Measurements from ENCODE around the gene JAZF1. TPM values are rescaled to one million over a fixed set of nuclear protein-coding genes. Genes with fewer than 3 reads are reported as not detected.

The JAZF1 gene
- total RNA-seq, 2 donors from 2014 or later, result 9.3 to 37.4 TPM

GRCh38 chr7:28183627-28184026 is 3.0 kb upstream of the JAZF1 start:
- Histone ChIP-seq H3K9me3 (no peaks in the 10 kb centered on the region), H3K27me3 (replicated peaks; ENCODE audit: insufficient read depth) (no peaks in the 10 kb centered on the region), H3K36me3 (no peaks in the 10 kb centered on the region), H3K27ac (no peak overlapping the region), H3K4me1 (replicated peaks) (no peaks in the 10 kb centered on the region), H3K4me3 (no peak overlapping the region)
- 79% methylated on average over 5 of the region's 5 CpGs for WGBS
- TF ChIP-seq POLR2AphosphoS5 (IDR thresholded peaks at IDR 0.05) (no peak), CTCF (IDR thresholded peaks at IDR 0.05) (no peak), POLR2A (IDR thresholded peaks at IDR 0.05) (no peak)
- no peak for DNase-seq (ENCODE audit: low spot score)
- intact Hi-C loops (cut with DNase I), result loop anchor here (10.0 kb wide), 1 partner anchor 91 kb away; no protein-coding TSS in a partner anchor

- no peaks in the 10 kb centered on the region for H3K36me3 ChIP-seq
- no peaks in the 10 kb centered on the region for H3K9me3 ChIP-seq
- 52% methylated on average over 2 of the region's 2 CpGs for WGBS
- intact Hi-C loops (cut with DNase I), result loop anchor here (10.0 kb wide), 1 partner anchor 93 kb away; no protein-coding TSS in a partner anchor
- DNase-seq (ENCODE audit: low spot score), result no peak
- no peaks in the 10 kb centered on the region for H3K27me3 ChIP-seq (replicated peaks; ENCODE audit: insufficient read depth)
- TF ChIP-seq POLR2A (IDR thresholded peaks at IDR 0.05) (no peak), POLR2AphosphoS5 (IDR thresholded peaks at IDR 0.05) (no peak), CTCF (IDR thresholded peaks at IDR 0.05) (no peak)
- no peak overlapping the region for H3K4me3 ChIP-seq
- H3K27ac ChIP-seq, result no peak overlapping the region
- H3K4me1 ChIP-seq (replicated peaks), result no peaks in the 10 kb centered on the region
Observed at GRCh38 chr7:28182071-28182471, 1.5 kb upstream of the JAZF1 start.

GRCh38 chr7:28181416-28181815 is 821 bp upstream of the JAZF1 start:
- DNase-seq (ENCODE audit: low spot score), result no peak
- H3K27ac ChIP-seq, result no peak overlapping the region
- no peak overlapping the region for H3K4me3 ChIP-seq
- 86% methylated on average over 5 of the region's 5 CpGs for WGBS
- no peaks in the 10 kb centered on the region for H3K36me3 ChIP-seq
- no peaks in the 10 kb centered on the region for H3K27me3 ChIP-seq (replicated peaks; ENCODE audit: insufficient read depth)
- H3K9me3 ChIP-seq, result no peaks in the 10 kb centered on the region
- intact Hi-C loops (cut with DNase I), result loop anchor here (10.0 kb wide), 1 partner anchor 93 kb away; no protein-coding TSS in a partner anchor
- no peak for TF ChIP-seq POLR2A (IDR thresholded peaks at IDR 0.05)
- no peak for TF ChIP-seq CTCF (IDR thresholded peaks at IDR 0.05)
- no peak for TF ChIP-seq POLR2AphosphoS5 (IDR thresholded peaks at IDR 0.05)
- H3K4me1 ChIP-seq (replicated peaks), result no peaks in the 10 kb centered on the region

- Histone ChIP-seq H3K4me3 (peak overlapping the region; percentile 62 to 77), H3K27me3 (replicated peaks; ENCODE audit: insufficient read depth) (no peaks in the 10 kb centered on the region), H3K36me3 (no peaks in the 10 kb centered on the region), H3K9me3 (no peaks in the 10 kb centered on the region), H3K4me1 (replicated peaks) (no peaks in the 10 kb centered on the region), H3K27ac (peak overlapping the region; percentile 81 to 85)
- DNase-seq (ENCODE audit: low spot score), result no peak
- no CpG with 5 or more reads among the region's 55 CpGs for WGBS
- TF ChIP-seq POLR2A (IDR thresholded peaks at IDR 0.05) (no peak), POLR2AphosphoS5 (IDR thresholded peaks at IDR 0.05) (no peak), CTCF (IDR thresholded peaks at IDR 0.05) (no peak)
- intact Hi-C loops (cut with DNase I), result loop anchor here (10.0 kb wide), 1 partner anchor 95 kb away; no protein-coding TSS in a partner anchor
Observed at GRCh38 chr7:28180031-28180363, 598 bp downstream of the JAZF1 start.

Data from prostate gland (tissue), 2 donors.